ENCODE data around the gene HAL. TPM values are rescaled to one million over a fixed set of nuclear protein-coding genes. Genes with fewer than 3 reads are reported as not detected.

HAL gene
- total RNA-seq, 1 experiment from 2014 or later: 1.8 TPM

DNA sequence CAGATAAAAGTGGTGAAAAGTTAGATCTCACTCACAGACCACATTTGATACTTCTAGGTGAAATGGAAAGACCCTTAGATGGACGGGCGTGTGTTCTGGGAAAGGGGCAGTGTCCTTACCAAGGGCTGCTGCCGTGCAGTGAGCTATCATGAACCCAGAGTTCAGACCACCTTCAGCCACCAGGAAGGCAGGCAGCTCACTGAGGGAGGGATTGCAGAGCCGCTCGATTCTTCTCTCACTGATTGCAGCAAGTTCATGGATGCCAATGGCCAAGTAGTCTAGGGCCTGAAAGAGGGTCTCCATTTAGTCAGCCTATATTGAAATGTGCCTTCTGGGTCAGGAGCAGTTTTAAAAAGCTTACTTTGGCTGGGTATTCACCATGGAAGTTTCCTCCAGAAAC is 15.7 kb downstream of the HAL start:
- POLR2A ChIA-PET: no interaction called here
- Histone ChIP-seq H3K4me1 (ENCODE audit: control insufficient read depth in 1 of 2, insufficient read depth in 2 of 2, low read length in 2 of 2) (peaks cover 0 to 7% of the 10 kb centered on the region in 2 experiments; a peak in 1 of 4 replicates), H3K4me2 (ENCODE audit: low read length) (no peak overlapping the region), H3K79me2 (ENCODE audit: insufficient read depth, low read length) (no peaks in the 10 kb centered on the region), H3K9me2 (ENCODE audit: insufficient read depth) (no peaks in the 10 kb centered on the region), H3K27me3 (ENCODE audit: insufficient read depth, low read length) (no peaks in the 10 kb centered on the region), H3K4me3 (replicated peaks in 1 of 2; ENCODE audit: low read depth in 1 of 2, low read length in 2 of 2) (no peak overlapping the region), H2AFZ (ENCODE audit: low read depth, low read length, poor library complexity, severe bottlenecking) (no peak overlapping the region), H3K36me3 (ENCODE audit: control insufficient read depth in 1 of 2, insufficient read depth in 2 of 2, low read length in 2 of 2) (no peaks in the 10 kb centered on the region), H4K20me1 (ENCODE audit: insufficient read depth) (no peaks in the 10 kb centered on the region), H3K9ac (ENCODE audit: low read length) (no peak overlapping the region), H3K27ac (ENCODE audit: low read depth, low read length) (no peak overlapping the region), H3K9me3 (ENCODE audit: control insufficient read depth in 1 of 2, insufficient read depth in 1 of 2, low read depth in 1 of 2, low read length in 2 of 2) (no peaks in the 10 kb centered on the region)
- intact Hi-C loops (cut with micrococcal nuclease): no loop called here
- no peak for ATAC-seq
- CTCF ChIA-PET: no interaction called here
- RAD21 ChIA-PET (ENCODE audit: low non-redundant PET in 1 of 2, low total read pairs in 2 of 2, uncharacterized antibody in 2 of 2, unreplicated experiment in 2 of 2): no interaction called here
- DNase-seq (ENCODE audit: low read depth, low spot score): no peak
- no TSS peak for BruUV-seq (replicated peaks)
- no peak for TF ChIP-seq EZH2 (IDR thresholded peaks at IDR 0.05)
- TF ChIP-seq ZNF274 (IDR thresholded peaks at IDR 0.05; ENCODE audit: low read depth, low read length): no peak
- TF ChIP-seq, protein P1, sequence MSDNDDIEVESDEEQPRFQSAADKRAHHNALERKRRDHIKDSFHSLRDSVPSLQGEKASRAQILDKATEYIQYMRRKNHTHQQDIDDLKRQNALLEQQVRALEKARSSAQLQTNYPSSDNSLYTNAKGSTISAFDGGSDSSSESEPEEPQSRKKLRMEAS (IDR thresholded peaks at IDR 0.05): no peak
- no peak for TF ChIP-seq SIN3A (IDR thresholded peaks at IDR 0.05; ENCODE audit: low read depth)
- TF ChIP-seq SRF (IDR thresholded peaks at IDR 0.05; ENCODE audit: low read depth): no peak
- TF ChIP-seq SP1 (IDR thresholded peaks at IDR 0.05; ENCODE audit: low read depth): no peak
- TF ChIP-seq REST (IDR thresholded peaks at IDR 0.05; ENCODE audit: low read depth): no peak
- no peak for TF ChIP-seq ZFX (IDR thresholded peaks at IDR 0.05)
- TF ChIP-seq CTCF (IDR thresholded peaks at IDR 0.05 in 2 of 3, conservative IDR thresholded peaks at IDR 0.05 in 1 of 3; ENCODE audit: borderline replicate concordance in 1 of 3, insufficient read depth in 1 of 3, low read depth in 2 of 3, low read length in 2 of 3): no peak
- TF ChIP-seq, protein P2, sequence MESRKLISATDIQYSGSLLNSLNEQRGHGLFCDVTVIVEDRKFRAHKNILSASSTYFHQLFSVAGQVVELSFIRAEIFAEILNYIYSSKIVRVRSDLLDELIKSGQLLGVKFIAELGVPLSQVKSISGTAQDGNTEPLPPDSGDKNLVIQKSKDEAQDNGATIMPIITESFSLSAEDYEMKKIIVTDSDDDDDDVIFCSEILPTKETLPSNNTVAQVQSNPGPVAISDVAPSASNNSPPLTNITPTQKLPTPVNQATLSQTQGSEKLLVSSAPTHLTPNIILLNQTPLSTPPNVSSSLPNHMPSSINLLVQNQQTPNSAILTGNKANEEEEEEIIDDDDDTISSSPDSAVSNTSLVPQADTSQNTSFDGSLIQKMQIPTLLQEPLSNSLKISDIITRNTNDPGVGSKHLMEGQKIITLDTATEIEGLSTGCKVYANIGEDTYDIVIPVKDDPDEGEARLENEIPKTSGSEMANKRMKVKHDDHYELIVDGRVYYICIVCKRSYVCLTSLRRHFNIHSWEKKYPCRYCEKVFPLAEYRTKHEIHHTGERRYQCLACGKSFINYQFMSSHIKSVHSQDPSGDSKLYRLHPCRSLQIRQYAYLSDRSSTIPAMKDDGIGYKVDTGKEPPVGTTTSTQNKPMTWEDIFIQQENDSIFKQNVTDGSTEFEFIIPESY (IDR thresholded peaks at IDR 0.05; ENCODE audit: extremely low read depth, insufficient replicate concordance, low read length): no peak
- TF ChIP-seq CBX3 (IDR thresholded peaks at IDR 0.05; ENCODE audit: low read depth): no peak
- TF ChIP-seq RAD21 (IDR thresholded peaks at IDR 0.05; ENCODE audit: low read depth): no peak
- TF ChIP-seq EGR1 (IDR thresholded peaks at IDR 0.05; ENCODE audit: low read depth): no peak
- TF ChIP-seq POLR2AphosphoS5 (IDR thresholded peaks at IDR 0.05; ENCODE audit: low read depth, low read length): no peak
- no peak for TF ChIP-seq ELF1 (IDR thresholded peaks at IDR 0.05; ENCODE audit: borderline replicate concordance, low read depth)
- TF ChIP-seq, protein P3, sequence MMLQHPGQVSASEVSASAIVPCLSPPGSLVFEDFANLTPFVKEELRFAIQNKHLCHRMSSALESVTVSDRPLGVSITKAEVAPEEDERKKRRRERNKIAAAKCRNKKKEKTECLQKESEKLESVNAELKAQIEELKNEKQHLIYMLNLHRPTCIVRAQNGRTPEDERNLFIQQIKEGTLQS (IDR thresholded peaks at IDR 0.05): no peak
- TF ChIP-seq TCF7L2 (IDR thresholded peaks at IDR 0.05; ENCODE audit: borderline replicate concordance, extremely low read depth, insufficient read depth, insufficient read length): no peak
- TF ChIP-seq POLR2A (IDR thresholded peaks at IDR 0.05; ENCODE audit: borderline replicate concordance, extremely low read depth, insufficient read depth, insufficient read length): no peak
